SIG-M5 (cell line): ENCODE measurements around the gene CLDN5.

Source experiments
- DNase-seq: peaks from one replicate; lab custom pipeline; 2025; lab: John Stamatoyannopoulos, UW

CLDN5 gene

DNA sequence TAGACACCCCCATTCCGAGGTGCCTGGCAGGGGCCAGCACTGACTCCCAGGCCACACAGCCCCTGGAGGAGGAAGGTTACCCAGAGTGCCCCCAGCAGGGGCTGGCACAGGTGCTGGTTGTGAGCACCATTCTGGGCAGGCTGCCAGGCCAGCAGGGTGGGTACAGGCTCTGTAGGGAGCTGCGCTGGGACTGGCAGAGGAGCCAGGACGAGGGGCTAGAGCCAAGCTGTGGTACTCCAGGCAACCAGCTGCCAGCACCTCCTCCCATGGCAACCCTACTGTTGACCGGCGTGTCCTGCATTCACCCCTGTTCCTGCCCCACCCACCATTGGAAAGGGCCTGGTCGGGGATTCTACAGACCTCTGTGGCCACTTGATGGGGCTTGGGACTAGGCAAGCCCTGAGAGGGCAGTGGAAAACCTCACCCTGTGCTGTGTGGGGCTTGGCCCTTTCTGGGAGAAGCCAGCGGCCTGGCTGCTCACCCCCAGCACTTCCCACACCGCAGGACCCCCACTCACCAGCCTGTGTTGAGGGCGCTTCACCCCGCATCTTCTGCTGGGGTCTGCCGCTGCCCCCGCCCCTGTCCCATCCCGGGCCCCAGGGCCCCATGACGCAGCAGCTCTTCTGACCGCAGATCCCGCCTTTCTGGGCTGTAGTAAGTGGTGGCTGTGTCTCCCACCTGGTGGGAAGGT is 1.9 kb downstream of the CLDN5 start:
- no peak for DNase-seq

GRCh38 chr22:19520566-19521305 is 3.5 kb downstream of the CLDN5 start:
- no peak for DNase-seq

DNA sequence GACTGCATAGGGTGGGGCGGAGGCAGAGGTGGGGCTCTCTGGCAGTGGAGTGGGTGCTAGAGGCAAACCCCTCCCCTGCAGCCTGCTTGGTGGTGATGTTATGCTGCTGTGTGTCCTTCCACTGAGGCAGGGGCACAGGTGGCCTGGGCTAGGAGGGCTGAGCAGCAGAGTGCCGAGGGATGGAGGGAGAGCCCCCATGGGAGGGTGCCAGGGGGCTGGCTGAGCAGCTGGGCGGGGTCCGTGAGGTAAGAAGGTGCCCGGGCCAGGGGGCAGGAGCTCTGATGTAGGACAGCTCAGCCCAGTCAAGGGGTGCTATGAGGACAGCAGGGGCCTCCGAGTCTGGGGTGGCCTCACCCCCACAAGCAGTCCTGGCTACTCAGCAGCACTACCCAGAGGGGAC is 4.2 kb downstream of the CLDN5 start:
- no peak for DNase-seq

- DNase-seq: no peak
These were observed 4.9 kb downstream of the CLDN5 start for GRCh38 chr22:19519041-19519926.

DNA sequence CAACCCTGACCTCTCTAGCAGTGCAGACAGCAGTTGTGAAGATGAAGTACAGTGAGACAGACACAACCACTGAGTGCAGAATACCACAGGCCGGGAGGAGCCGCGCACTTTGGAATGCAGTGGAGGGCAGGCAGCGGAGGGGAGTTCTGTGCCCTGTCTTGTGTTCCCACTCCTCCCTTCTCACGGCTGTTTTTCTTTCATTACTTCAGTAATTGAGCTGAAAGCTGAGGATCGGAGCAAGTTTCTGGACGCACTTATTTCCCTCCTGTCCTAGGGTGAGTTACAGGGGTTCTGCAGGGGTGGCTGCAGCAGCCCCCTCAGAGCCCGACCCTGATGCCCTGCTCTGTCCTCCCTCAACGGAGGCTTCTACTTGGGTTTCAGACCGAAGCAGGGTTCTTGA is 5.6 kb downstream of the CLDN5 start:
- no peak for DNase-seq

DNA sequence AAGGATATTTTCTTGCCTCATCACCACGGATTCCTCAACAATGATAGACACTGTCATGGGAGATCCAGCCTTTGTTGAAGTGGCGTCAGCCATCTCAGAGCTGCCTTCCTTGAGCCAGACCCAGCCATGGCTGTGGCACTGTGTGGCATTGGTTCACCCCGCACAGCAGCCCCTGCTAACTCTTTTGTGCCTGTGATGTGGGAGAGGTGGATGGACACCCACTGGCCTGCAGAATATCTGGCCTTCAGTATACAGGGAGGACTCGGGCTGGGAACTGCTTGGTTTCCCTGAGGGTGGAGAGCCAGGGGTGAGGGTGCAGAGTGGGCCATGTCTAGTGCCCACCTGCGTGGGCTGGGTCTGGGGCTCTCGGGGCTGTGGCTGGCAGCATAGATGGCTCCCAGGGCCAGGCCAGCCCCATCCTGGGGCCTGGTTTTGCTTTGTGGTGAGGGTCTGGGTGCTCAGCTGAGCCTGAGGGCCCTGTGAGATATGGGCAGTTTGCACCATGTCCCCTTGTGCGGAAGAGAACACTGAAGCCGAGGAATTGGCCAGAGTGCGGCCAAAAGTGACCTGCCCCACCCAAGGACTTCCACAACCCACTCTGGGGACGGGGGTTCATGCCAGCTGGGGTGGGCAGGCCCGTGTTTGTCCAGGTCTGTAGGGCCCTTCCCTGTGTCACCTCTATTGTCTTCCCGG is 6.1 kb downstream of the CLDN5 start:
- DNase-seq: no peak

- DNase-seq: no peak
These were observed 7.1 kb downstream of the CLDN5 start for GRCh38 chr22:19517171-19517500.

DNA sequence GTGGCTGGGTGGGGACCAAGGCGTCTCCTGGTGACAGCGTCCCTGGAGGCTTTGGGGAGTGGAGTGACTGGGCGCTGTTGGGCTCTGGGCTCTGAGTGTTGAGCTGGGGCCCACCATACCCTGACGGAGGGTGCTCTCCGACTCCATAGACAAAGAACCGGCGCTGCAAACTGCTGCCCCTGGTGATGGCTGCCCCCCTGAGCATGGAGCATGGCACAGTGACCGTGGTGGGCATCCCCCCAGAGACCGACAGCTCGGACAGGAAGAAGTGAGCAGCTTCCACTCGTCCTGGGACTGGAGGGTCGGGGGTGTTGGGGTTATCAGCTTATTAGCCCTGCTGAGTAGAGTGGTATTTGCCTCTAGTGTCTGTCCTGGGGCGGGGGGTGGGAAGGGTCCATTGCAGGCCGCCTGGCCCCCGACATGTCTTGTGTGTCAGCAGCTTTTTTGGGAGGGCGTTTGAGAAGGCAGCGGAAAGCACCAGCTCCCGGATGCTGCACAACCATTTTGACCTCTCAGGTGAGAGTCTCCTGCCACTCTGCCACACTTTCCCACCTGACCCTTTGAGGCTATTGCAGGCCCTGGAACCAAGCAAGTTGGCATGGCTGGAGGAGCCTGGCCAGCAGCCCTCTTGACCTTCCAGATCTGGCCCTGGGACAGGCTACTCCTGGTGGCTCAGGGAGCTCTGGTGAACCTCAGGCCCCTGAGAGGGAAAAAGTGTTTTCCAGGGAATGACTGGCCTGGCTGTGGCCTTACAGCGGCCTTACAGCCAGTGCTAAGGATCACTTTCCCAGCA is 7.6 kb downstream of the CLDN5 start:
- no peak for DNase-seq

DNA sequence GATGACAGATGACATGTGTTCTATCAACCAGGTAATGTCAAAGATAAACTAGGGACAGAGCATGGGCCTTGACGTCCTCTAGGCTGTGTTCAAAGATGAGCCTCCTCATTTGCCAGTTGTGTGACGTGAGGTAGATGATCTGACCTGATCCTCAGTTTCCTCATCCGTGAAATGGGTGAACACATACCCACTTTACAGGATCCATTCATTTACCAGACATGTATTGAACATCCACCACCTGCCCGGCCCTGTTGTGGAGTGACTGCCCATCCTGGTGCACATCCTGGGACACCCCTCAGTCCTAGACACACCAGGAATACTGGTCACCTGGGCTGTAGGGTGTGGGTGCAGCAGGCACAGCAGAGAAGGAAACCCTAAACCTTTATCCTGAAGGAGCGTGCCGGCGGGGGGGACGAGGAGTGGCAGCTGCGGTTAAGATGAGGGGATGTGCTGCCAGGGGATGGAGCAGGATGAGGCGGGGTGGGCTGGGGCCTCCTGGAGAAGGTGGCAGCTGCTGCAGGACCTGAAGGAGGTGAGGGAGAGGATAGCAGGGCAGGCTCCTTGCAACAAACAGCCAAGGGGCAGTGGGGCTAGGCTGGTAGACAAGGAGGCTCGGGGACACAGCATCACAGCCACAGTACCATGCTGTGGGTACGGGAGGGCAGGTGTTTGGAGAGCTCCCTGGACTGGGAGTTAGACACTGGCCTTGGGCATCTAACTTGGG is 8.4 kb downstream of the CLDN5 start:
- no peak for DNase-seq

GRCh38 chr22:19514831-19515565 is 9.2 kb downstream of the CLDN5 start:
- no peak for DNase-seq

GRCh38 chr22:19513823-19514222 is 10.4 kb downstream of the CLDN5 start:
- DNase-seq: no peak

GRCh38 chr22:19510919-19511341 is 13.3 kb downstream of the CLDN5 start:
- DNase-seq: no peak

- DNase-seq: no peak
These were observed 14.3 kb downstream of the CLDN5 start for GRCh38 chr22:19509923-19510322.

GRCh38 chr22:19509191-19509590 is 15.0 kb downstream of the CLDN5 start:
- no peak for DNase-seq

DNA sequence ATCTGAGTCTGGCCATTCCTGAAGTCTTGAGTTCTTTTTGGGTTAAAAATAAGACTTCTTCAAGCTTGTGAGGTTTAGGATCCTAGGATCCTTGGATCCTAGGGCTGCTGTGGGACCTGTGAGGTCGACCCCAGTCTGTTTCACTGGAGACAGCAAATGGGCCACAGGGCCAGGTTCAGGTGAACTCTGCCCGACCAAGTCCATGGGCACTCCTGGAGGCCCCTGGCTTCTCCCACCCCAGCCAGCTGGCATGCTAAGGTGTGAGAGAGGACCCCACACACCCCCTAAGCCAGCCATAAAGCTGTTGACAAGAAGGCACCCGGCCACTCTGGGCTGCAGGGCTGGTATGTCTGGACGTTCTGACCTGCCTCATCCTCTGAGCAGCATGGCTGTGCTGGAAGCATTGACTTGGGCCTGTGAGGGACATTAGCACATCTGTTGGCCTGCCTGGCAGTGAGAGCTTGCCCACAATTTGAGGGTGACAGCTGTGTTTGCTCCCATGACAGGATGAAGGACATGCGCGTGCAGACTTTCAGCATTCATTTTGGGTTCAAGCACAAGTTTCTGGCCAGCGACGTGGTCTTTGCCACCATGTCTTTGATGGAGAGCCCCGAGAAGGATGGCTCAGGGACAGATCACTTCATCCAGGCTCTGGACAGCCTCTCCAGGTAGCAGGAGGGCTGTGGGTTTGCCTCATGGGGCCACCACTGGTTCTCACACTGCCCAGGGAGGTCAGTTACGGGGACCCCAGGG is 16.0 kb downstream of the CLDN5 start:
- DNase-seq: no peak

DNA sequence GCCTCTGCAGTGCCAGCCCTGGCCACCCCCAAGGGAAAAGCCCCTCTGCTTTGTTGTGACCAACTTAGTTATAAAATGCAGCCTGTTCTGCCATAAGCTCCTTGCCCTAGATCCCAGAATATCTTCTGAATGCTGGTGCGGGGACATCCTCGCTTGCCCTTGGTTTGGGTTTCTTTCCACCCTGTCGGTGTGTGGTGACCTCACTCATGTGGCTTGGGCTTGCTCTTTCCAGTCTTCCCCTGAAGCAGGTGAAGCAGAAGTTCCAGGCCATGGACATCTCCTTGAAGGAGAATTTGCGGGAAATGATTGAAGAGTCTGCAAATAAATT is 16.7 kb downstream of the CLDN5 start:
- no peak for DNase-seq

DNA sequence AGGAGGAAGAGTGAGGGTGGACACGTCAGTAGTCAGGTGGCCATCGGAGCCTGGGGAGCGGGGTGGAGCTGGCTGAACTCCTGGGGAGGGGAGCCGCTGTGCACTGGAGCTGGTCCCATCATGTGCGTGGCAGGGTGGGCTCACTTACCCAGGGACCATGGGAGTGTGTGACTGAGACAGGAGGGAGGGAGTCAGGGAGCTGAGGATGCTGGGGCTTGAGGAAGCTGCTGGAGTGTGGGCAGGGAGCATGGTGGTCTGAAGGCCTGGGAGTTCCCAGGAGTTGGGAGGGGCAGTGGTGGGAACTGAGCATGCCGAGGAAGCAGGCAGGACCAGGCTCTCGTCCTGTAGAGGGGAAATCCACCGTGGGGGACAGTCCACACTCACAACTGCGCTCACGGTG is 18.0 kb downstream of the CLDN5 start:
- no peak for DNase-seq

- no peak for DNase-seq
These were observed 18.5 kb downstream of the CLDN5 start for GRCh38 chr22:19505735-19506126.

DNA sequence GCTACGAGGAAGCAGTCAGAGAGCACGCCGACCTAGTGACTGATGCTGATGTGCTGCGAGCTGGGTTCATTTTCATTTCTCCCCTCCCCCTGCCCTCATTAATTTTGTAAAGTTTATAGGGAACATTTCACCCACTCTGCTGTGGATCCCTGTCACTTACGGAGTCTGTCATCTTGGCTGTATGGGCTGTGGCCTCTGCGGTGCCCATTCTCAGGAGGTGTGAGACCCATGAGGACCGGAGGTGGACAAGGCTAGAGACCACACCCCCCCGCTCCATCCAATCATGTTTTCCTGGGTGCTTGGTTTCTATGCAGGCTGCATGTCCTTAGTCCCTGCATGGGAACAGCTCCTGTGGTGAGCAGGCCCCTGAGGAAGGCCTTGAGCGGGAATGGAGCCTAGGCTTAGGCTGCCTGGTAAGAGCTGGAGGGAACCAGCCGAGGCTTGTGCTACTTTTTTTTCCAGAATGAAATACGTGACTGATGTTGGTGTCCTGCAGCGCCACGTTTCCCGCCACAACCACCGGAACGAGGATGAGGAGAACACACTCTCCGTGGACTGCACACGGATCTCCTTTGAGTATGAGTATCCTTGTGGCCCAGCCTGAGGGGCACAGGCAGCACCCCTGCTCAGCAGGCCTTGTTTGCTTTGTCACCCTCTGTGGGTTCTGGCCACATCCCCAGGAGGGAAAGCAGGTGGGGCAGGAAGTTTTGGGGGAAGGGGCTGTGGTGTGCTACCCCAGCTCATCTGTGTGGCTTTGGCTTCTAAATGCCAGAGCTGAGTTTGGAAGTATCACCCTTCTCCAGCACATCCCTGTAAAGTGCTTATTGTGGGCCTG is 19.1 kb downstream of the CLDN5 start:
- DNase-seq: no peak
